OCI-LY3 (cell line): ENCODE results near the gene NRXN3.

Experiments used
- H2AFZ ChIP-seq: fragments of 200-600, 300-600 bp; shearing (Covaris generic); 2 replicates; pipeline ENCODE4 v1.6.0; 2014; ENCODE audit warnings: antibody characterized with exemption, low read depth, low read length
- H3K27ac ChIP-seq: fragments of 200-600, 300-600 bp; sonication (generic); 2 replicates; pipeline ENCODE4 v1.5.1; 2014; ENCODE audit warnings: mild to moderate bottlenecking, low read length, moderate library complexity, mixed read lengths
- H3K27me3 ChIP-seq: fragments of 200-600, 300-600 bp; sonication (generic); 2 replicates; pipeline ENCODE4 v1.6.1; 2014; ENCODE audit warnings: low read depth, low read length, mixed read lengths
- H3K36me3 ChIP-seq: fragments of 200-600, 300-600 bp; sonication (generic); replicated peaks from 2 replicates; pipeline ENCODE3; 2014; ENCODE audit warnings: low read depth, low read length, mixed read lengths
- H3K4me1 ChIP-seq: fragments of 300-600, 200-600 bp; sonication (generic); 2 replicates; pipeline ENCODE4 v1.6.1; 2014; ENCODE audit warnings: low read length, mixed read lengths
- H3K4me2 ChIP-seq: fragments of 200-600, 300-600 bp; sonication (generic); 2 replicates; pipeline ENCODE4 v1.6.1; 2014; ENCODE audit warnings: low read length, mixed read lengths
- H3K4me3 ChIP-seq: fragments of 300-600, 200-600 bp; sonication (generic); 2 replicates; pipeline ENCODE4 v1.5.1; 2014; ENCODE audit warnings: antibody characterized with exemption, mild to moderate bottlenecking, low read length, moderate library complexity
- H3K79me2 ChIP-seq: fragments of 300-600, 200-600 bp; shearing (Covaris generic); 2 replicates; pipeline ENCODE4 v1.6.1; 2014; ENCODE audit warnings: mild to moderate bottlenecking, low read length, mixed read lengths
- H3K9ac ChIP-seq: fragments of 300-600, 200-600 bp; shearing (Covaris generic); 2 replicates; pipeline ENCODE4 v1.6.0; 2014; ENCODE audit warnings: mild to moderate bottlenecking, low read length, moderate library complexity
- H3K9me3 ChIP-seq: fragments of 200-600, 300-600 bp; shearing (Covaris generic); 2 replicates; pipeline ENCODE4 v1.6.1; 2014; ENCODE audit warnings: low read length, mixed read lengths; ENCODE audit not compliant: insufficient read depth
- H4K20me1 ChIP-seq: fragments of 200-600, 300-600 bp; sonication (generic); 2 replicates; pipeline ENCODE4 v1.6.1; 2016; ENCODE audit warnings: low read length, mixed read lengths; ENCODE audit not compliant: insufficient read depth
- CTCF ChIP-seq: fragments of 200-600, 300-600 bp; sonication (generic); IDR thresholded peaks from 2 replicates; pipeline ENCODE4 v1.5.1; 2014; ENCODE audit warnings: antibody characterized with exemption, low read length, low read depth
- EZH2phosphoT487 ChIP-seq: fragments of 200-600 bp; shearing (Covaris generic); IDR thresholded peaks from 2 replicates; pipeline ENCODE4 v1.6.1; 2018; ENCODE audit warnings: antibody characterized with exemption, mixed run types, low read depth

The NRXN3 gene

GRCh38 chr14:78298298-78298697 is 128.1 kb downstream of the NRXN3 start:
- H2AFZ ChIP-seq, result no peak overlapping the region
- no peak overlapping the region for H3K27ac ChIP-seq
- H3K79me2 ChIP-seq, result no peaks in the 10 kb centered on the region
- H3K4me2 ChIP-seq, result no peak overlapping the region
- no peak overlapping the region for H3K4me3 ChIP-seq
- H4K20me1 ChIP-seq, result no peaks in the 10 kb centered on the region
- no peaks in the 10 kb centered on the region for H3K36me3 ChIP-seq
- TF ChIP-seq CTCF, result no peak
- no peak for TF ChIP-seq EZH2phosphoT487
- no peaks in the 10 kb centered on the region for H3K9me3 ChIP-seq
- no peak overlapping the region for H3K9ac ChIP-seq
- H3K4me1 ChIP-seq, result no peaks in the 10 kb centered on the region
- H3K27me3 ChIP-seq, result peaks cover 10% of the 10 kb centered on the region

DNA sequence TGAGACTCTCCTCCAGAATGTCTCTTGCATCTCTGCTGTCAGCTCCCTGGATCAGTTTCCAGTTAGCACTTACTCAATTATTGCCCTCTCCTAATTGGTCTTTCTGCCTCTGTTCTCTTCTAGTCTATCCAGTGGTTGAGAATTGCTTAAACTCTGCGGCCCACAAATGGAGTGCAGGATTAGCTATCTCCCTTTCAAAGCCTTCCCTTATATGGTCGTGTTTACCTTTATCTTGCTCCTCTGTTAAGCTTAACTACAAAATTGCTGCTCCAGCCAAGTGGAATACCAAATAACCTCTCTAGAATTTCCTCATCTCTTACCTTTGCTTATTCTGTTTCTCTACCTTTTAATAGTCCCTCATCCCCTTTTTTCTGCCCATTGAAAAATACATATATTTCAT is 132.7 kb downstream of the NRXN3 start:
- no peak for TF ChIP-seq EZH2phosphoT487
- TF ChIP-seq CTCF, result no peak
- H3K27ac ChIP-seq, result no peak overlapping the region
- no peak overlapping the region for H3K4me2 ChIP-seq
- no peaks in the 10 kb centered on the region for H3K79me2 ChIP-seq
- no peaks in the 10 kb centered on the region for H4K20me1 ChIP-seq
- no peak overlapping the region for H3K9ac ChIP-seq
- H3K4me1 ChIP-seq, result no peaks in the 10 kb centered on the region
- no peak overlapping the region for H2AFZ ChIP-seq
- no peaks in the 10 kb centered on the region; the same call in 1 of the 2 replicates for H3K27me3 ChIP-seq
- no peaks in the 10 kb centered on the region for H3K36me3 ChIP-seq
- no peak overlapping the region for H3K4me3 ChIP-seq
- no peaks in the 10 kb centered on the region for H3K9me3 ChIP-seq

DNA sequence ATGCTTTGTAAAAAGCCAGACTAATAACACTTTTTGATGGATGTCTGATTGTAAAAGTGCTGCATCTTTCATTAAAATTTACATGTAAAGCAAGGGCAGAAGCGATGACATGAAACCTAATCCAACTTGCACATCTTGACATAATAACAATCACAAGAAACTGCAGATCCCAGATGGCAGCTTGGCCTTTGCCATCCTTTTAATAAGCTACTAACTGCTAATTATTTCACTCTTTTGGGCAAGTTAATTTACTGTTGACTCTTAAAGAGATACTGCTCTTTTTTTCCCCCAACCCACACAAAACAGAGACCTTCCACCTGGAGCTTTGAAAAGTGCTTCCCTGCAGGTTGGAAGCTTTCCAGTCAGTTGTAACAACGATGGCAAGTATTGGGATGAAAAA is 137.5 kb downstream of the NRXN3 start:
- no peak for TF ChIP-seq EZH2phosphoT487
- Histone ChIP-seq H2AFZ (no peak overlapping the region), H3K9ac (no peak overlapping the region), H3K36me3 (no peaks in the 10 kb centered on the region), H3K4me3 (no peak overlapping the region), H4K20me1 (no peaks in the 10 kb centered on the region), H3K27ac (no peak overlapping the region), H3K27me3 (peaks cover 8% of the 10 kb centered on the region; the same call in 1 of the 2 replicates), H3K9me3 (no peaks in the 10 kb centered on the region), H3K79me2 (no peaks in the 10 kb centered on the region), H3K4me1 (no peaks in the 10 kb centered on the region), H3K4me2 (no peak overlapping the region)

DNA sequence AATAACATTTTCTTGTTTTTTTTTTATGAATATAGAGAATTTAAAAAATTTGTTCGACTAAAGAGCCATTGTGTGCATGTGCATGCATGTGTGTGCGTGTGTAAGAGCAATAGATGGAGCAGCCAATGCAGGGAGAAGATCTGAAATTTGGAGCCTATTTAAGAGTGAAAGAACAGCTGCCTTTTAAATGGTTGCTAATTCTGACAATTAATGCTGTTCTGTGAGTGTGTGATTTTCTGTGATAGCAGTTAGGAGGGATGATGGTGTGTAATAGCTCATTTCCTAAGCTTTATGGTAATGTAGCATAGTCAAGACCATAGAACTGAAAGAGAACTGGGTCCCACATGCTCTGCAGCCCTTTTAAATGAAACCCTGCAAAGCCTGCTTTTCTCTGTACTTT is 137.9 kb downstream of the NRXN3 start:
- no peaks in the 10 kb centered on the region for H3K36me3 ChIP-seq
- peaks cover 8% of the 10 kb centered on the region; the same call in 1 of the 2 replicates for H3K27me3 ChIP-seq
- H3K4me2 ChIP-seq, result no peak overlapping the region
- H3K79me2 ChIP-seq, result no peaks in the 10 kb centered on the region
- no peaks in the 10 kb centered on the region for H3K4me1 ChIP-seq
- TF ChIP-seq EZH2phosphoT487, result no peak
- TF ChIP-seq CTCF, result no peak
- H3K27ac ChIP-seq, result no peak overlapping the region
- no peak overlapping the region for H3K9ac ChIP-seq
- no peak overlapping the region for H3K4me3 ChIP-seq
- H2AFZ ChIP-seq, result no peak overlapping the region
- no peaks in the 10 kb centered on the region for H3K9me3 ChIP-seq
- H4K20me1 ChIP-seq, result no peaks in the 10 kb centered on the region

DNA sequence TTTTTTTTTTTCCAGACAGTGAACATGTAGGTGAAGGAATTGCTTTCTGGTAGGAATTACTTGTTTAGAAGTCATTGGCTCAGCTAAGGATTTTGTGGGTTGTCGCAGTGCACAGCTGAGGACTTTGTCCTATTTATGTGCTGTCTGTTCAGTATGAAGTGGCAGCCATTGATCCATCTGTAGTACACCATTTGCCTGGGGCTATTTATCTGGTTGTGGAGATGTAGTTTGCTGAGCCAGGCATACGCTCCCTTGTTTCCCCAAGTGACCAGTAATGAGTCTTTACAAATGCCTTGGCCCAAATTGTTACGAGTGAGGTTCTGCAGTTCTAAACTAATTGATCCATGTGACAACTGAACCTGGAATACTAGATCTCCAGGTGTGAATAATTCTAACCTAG is 140.1 kb downstream of the NRXN3 start:
- Histone ChIP-seq H3K9me3 (no peaks in the 10 kb centered on the region), H3K27ac (no peak overlapping the region), H3K4me2 (no peak overlapping the region), H3K36me3 (no peaks in the 10 kb centered on the region), H4K20me1 (no peaks in the 10 kb centered on the region), H2AFZ (no peak overlapping the region), H3K79me2 (no peaks in the 10 kb centered on the region), H3K4me1 (no peaks in the 10 kb centered on the region), H3K9ac (no peak overlapping the region), H3K4me3 (no peak overlapping the region), H3K27me3 (peaks cover 8% of the 10 kb centered on the region; the same call in 1 of the 2 replicates)
- TF ChIP-seq EZH2phosphoT487, result no peak
- TF ChIP-seq CTCF, result no peak
